Measurements from ENCODE around the gene CALML4. TPM values are rescaled to one million over a fixed set of nuclear protein-coding genes. Genes with fewer than 3 reads are reported as not detected.

Gene CALML4
- total RNA-seq, 1 donor from 2014 or later, result 0.91 TPM

- DNase-seq (ENCODE audit: low read depth) (no peak), FAIRE-seq (no peak)
- Mint-ChIP-seq H3K9me3 (ENCODE audit: unreplicated experiment) (no peaks in the 10 kb centered on the region), H3K27me3 (ENCODE audit: low read depth, unreplicated experiment) (no peaks in the 10 kb centered on the region), H3K36me3 (ENCODE audit: low read depth, unreplicated experiment) (peaks cover 13% of the 10 kb centered on the region), H3K27ac (ENCODE audit: unreplicated experiment) (no peak overlapping the region), H3K4me3 (ENCODE audit: unreplicated experiment) (no peak overlapping the region), H3K4me1 (ENCODE audit: low read depth, unreplicated experiment) (no peaks in the 10 kb centered on the region)
- Histone ChIP-seq H4K20me1 (ENCODE audit: insufficient read depth, low read length) (peaks cover 16% of the 10 kb centered on the region), H3K9me3 (ENCODE audit: insufficient read depth, low read depth, low read length) (no peaks in the 10 kb centered on the region), H3K36me3 (ENCODE audit: insufficient read depth, low read length) (peaks cover 3% of the 10 kb centered on the region), H3K4me2 (ENCODE audit: low read length) (no peak overlapping the region), H3K4me1 (ENCODE audit: insufficient read depth, low read length) (no peaks in the 10 kb centered on the region), H3K79me2 (ENCODE audit: insufficient read depth, low read length) (peaks cover 3% of the 10 kb centered on the region), H2AFZ (ENCODE audit: low read depth, low read length) (no peak overlapping the region), H3K27me3 (ENCODE audit: insufficient read depth, low read length) (no peaks in the 10 kb centered on the region), H3K27ac (ENCODE audit: low read depth, low read length) (no peak overlapping the region), H3K9ac (ENCODE audit: low read length) (no peak overlapping the region), H3K4me3 (ENCODE audit: insufficient read depth, low read depth, low read length) (no peak overlapping the region)
- TF ChIP-seq, protein P1, sequence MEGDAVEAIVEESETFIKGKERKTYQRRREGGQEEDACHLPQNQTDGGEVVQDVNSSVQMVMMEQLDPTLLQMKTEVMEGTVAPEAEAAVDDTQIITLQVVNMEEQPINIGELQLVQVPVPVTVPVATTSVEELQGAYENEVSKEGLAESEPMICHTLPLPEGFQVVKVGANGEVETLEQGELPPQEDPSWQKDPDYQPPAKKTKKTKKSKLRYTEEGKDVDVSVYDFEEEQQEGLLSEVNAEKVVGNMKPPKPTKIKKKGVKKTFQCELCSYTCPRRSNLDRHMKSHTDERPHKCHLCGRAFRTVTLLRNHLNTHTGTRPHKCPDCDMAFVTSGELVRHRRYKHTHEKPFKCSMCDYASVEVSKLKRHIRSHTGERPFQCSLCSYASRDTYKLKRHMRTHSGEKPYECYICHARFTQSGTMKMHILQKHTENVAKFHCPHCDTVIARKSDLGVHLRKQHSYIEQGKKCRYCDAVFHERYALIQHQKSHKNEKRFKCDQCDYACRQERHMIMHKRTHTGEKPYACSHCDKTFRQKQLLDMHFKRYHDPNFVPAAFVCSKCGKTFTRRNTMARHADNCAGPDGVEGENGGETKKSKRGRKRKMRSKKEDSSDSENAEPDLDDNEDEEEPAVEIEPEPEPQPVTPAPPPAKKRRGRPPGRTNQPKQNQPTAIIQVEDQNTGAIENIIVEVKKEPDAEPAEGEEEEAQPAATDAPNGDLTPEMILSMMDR (IDR thresholded peaks at IDR 0.05; ENCODE audit: insufficient read depth, low read depth, low read length), result no peak
- TF ChIP-seq EZH2 (IDR thresholded peaks at IDR 0.05; ENCODE audit: insufficient read depth, low read length), result no peak
Measured at GRCh38 chr15:68157074-68157473, 48.1 kb downstream of the CALML4 start.

GRCh38 chr15:68154923-68155559 is 50.1 kb downstream of the CALML4 start:
- Histone ChIP-seq H3K9ac (ENCODE audit: low read length) (no peak overlapping the region), H3K4me3 (ENCODE audit: insufficient read depth, low read depth, low read length) (no peak overlapping the region), H4K20me1 (ENCODE audit: insufficient read depth, low read length) (peaks cover 16% of the 10 kb centered on the region), H3K9me3 (ENCODE audit: insufficient read depth, low read depth, low read length) (no peaks in the 10 kb centered on the region), H3K27me3 (ENCODE audit: insufficient read depth, low read length) (no peaks in the 10 kb centered on the region), H3K36me3 (ENCODE audit: insufficient read depth, low read length) (no peaks in the 10 kb centered on the region), H2AFZ (ENCODE audit: low read depth, low read length) (no peak overlapping the region), H3K4me2 (ENCODE audit: low read length) (no peak overlapping the region), H3K79me2 (ENCODE audit: insufficient read depth, low read length) (peaks cover 3% of the 10 kb centered on the region), H3K4me1 (ENCODE audit: insufficient read depth, low read length) (no peaks in the 10 kb centered on the region), H3K27ac (ENCODE audit: low read depth, low read length) (no peak overlapping the region)
- no peak overlapping the region for H3K27ac Mint-ChIP-seq (ENCODE audit: unreplicated experiment)
- no peaks in the 10 kb centered on the region for H3K9me3 Mint-ChIP-seq (ENCODE audit: unreplicated experiment)
- no peak for TF ChIP-seq EZH2 (IDR thresholded peaks at IDR 0.05; ENCODE audit: insufficient read depth, low read length)
- TF ChIP-seq, protein P1 (IDR thresholded peaks at IDR 0.05; ENCODE audit: insufficient read depth, low read depth, low read length), result peak; percentile 82
- H3K4me3 Mint-ChIP-seq (ENCODE audit: unreplicated experiment), result no peak overlapping the region
- no peak for FAIRE-seq
- DNase-seq (ENCODE audit: low read depth), result peak; percentile 40
- peaks cover 2% of the 10 kb centered on the region for H3K36me3 Mint-ChIP-seq (ENCODE audit: low read depth, unreplicated experiment)
- H3K27me3 Mint-ChIP-seq (ENCODE audit: low read depth, unreplicated experiment), result no peaks in the 10 kb centered on the region
- H3K4me1 Mint-ChIP-seq (ENCODE audit: low read depth, unreplicated experiment), result no peaks in the 10 kb centered on the region

- Mint-ChIP-seq H3K9me3 (ENCODE audit: unreplicated experiment) (no peaks in the 10 kb centered on the region), H3K36me3 (ENCODE audit: low read depth, unreplicated experiment) (peaks cover 1% of the 10 kb centered on the region), H3K27ac (ENCODE audit: unreplicated experiment) (no peak overlapping the region), H3K4me3 (ENCODE audit: unreplicated experiment) (no peak overlapping the region), H3K4me1 (ENCODE audit: low read depth, unreplicated experiment) (peaks cover 10% of the 10 kb centered on the region), H3K27me3 (ENCODE audit: low read depth, unreplicated experiment) (no peaks in the 10 kb centered on the region)
- H3K4me1 ChIP-seq (ENCODE audit: insufficient read depth, low read length), result peaks cover 3% of the 10 kb centered on the region
- H3K27ac ChIP-seq (ENCODE audit: low read depth, low read length), result no peak overlapping the region
- H2AFZ ChIP-seq (ENCODE audit: low read depth, low read length), result no peak overlapping the region
- no peak overlapping the region for H3K9ac ChIP-seq (ENCODE audit: low read length)
- no peak for FAIRE-seq
- no peak for DNase-seq (ENCODE audit: low read depth)
- no peak overlapping the region for H3K4me2 ChIP-seq (ENCODE audit: low read length)
- H4K20me1 ChIP-seq (ENCODE audit: insufficient read depth, low read length), result peaks cover 23% of the 10 kb centered on the region
- H3K9me3 ChIP-seq (ENCODE audit: insufficient read depth, low read depth, low read length), result no peaks in the 10 kb centered on the region
- H3K27me3 ChIP-seq (ENCODE audit: insufficient read depth, low read length), result no peaks in the 10 kb centered on the region
- no peaks in the 10 kb centered on the region for H3K36me3 ChIP-seq (ENCODE audit: insufficient read depth, low read length)
- H3K4me3 ChIP-seq (ENCODE audit: insufficient read depth, low read depth, low read length), result no peak overlapping the region
- TF ChIP-seq, protein P1 (IDR thresholded peaks at IDR 0.05; ENCODE audit: insufficient read depth, low read depth, low read length), result no peak
- no peak for TF ChIP-seq EZH2 (IDR thresholded peaks at IDR 0.05; ENCODE audit: insufficient read depth, low read length)
- peaks cover 3% of the 10 kb centered on the region for H3K79me2 ChIP-seq (ENCODE audit: insufficient read depth, low read length)
Measured at GRCh38 chr15:68152342-68152741, 52.8 kb downstream of the CALML4 start.
